Fibroblast of skin of right quadriceps (primary cell): ENCODE results near the gene SGPP1.
"Not testable (repeated sequence)": the region's sequence is repeated elsewhere in the genome, so short reads cannot be mapped to it uniquely, and the experiment has no call there.

Experiments
- DNase-seq: peaks from one replicate; pipeline ENCODE4 v3.0.0-alpha.2; 2013

Gene SGPP1, protein sequence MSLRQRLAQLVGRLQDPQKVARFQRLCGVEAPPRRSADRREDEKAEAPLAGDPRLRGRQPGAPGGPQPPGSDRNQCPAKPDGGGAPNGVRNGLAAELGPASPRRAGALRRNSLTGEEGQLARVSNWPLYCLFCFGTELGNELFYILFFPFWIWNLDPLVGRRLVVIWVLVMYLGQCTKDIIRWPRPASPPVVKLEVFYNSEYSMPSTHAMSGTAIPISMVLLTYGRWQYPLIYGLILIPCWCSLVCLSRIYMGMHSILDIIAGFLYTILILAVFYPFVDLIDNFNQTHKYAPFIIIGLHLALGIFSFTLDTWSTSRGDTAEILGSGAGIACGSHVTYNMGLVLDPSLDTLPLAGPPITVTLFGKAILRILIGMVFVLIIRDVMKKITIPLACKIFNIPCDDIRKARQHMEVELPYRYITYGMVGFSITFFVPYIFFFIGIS

DNA sequence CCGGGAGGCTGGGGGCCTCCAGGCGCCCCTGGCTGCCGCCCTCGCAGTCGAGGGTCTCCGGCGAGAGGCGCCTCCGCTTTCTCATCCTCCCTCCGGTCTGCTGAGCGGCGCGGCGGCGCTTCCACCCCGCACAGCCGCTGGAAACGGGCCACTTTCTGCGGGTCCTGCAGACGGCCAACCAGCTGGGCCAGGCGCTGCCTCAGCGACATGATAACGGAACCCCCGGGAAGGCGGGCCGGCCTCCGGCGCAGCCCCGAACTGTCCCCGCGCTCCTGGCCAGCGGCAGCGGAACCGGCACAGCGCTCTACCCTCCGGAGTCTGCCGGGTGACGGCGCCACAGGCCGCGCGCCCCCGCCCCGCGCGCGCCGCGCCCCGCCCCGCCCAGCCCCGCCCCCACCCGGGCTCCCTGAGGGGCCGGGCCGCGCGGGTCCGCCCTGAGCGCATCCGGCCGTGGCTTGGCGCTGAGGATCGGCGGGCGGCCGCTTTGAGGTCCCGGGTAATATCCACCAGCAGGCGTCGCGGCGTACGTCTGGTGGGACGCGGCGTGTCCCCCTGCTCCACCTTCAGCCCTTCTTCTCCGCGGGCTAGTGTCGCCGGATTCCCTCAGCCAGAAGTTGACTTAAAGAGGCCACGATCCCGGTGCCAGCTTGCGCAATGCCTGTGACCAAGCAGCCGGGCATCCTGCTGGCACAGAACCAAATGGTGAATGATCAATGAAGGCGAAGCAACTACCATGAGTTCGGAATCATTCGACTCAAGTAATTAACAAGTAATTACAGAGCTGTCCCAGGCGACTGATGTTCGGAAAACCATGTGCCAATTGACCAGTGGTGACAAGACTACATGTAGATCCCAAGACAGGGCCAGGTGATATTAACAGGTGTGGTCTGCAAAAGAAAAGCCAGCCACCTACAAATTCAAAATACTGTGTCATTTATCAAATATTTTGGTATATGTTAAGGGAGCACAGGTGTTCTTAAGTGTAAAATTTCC lies at the start of gene SGPP1:
TSS of gene SGPP1 (minus strand) at position 330 of the 993 bp plus-strand sequence. CDS start at position 209, 121 bp downstream.
- peak; percentile 71 for DNase-seq

DNA sequence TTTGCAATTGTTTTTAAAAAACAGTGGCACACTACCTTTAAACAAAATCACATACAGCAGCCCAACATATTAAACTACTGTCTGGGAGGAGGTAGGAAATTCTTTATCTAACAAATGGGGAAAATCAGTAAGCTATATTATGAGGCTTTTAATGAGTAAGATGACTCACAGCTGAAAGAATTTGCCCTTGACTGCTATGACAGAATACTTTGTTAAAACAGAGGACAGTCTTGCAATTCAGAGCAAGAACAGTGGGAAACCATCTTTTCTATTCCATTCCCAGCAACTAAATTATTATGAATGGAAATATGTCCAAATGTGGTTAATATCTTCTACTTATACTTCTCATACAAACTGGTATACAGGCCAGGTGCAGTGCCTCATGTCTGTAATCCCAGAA lies 49.2 kb upstream of the SGPP1 start:
- peak; percentile 66 for DNase-seq

DNA sequence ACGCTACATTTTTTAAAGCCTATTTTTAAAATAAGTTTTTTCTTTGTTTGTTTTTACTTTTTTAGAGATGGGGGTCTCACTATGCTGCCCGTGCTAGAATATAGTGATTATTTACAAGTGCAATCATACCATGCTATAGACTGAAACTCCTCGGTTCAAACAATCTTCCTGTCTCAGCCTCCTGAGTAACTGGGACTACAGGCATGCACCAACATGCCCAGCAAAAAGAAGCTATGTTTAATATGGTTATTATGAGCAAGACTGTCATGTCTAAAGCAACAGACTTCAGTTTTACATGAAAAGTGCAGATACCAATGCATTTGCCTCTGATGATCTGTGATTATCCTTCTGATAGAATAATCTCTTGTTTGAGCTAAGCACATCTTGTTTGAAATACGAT lies 45.6 kb upstream of the SGPP1 start:
- DNase-seq, result no peak

DNA sequence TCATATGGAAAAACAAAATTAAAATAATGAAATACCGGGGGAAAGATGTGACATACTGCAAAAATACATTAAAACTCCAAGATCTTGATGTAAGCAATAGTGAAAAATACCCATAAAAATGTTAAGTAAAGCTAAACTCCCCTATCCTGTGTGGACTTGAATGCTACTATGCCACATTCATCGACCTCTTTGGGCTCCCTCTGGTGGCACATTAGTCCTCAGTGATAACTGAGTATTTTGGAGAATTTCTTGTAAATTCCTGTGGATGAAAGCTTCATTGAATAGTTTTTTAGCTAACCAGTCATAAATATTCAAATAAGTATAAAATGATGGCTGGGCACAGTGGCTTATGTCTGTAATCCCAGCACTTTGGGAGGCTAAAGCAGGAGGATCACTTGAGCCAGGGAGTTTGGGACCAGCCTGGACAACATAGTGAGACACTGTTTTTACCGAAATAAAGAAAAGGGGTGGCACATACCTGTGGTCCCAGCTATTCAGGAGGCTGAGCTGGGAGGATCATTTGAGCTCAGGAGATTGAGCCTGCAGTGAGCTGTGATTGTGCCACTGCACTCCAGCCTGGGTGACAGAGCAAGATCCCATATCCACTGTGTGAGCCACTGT lies 42.4 kb upstream of the SGPP1 start:
- peak; percentile 42 for DNase-seq

DNA sequence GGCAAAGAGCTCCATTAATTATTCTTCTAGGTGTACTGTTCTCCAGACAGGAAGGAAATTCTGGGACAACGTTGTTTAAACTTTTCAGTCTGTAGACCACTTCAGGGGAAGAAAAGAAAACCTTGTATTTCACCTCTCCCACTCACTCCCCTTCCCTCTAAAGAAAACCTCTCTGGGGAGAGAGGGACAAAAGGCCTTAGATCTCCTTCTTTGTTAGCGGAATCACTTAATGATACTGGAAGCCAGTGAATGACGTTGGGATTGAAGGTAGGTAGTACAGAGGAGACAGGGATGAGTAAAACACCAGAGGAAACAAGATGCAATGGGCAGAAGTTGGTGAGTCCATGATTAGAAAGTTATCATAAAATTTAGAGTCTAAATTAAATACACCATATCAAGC lies 38.7 kb upstream of the SGPP1 start:
- no peak for DNase-seq

DNA sequence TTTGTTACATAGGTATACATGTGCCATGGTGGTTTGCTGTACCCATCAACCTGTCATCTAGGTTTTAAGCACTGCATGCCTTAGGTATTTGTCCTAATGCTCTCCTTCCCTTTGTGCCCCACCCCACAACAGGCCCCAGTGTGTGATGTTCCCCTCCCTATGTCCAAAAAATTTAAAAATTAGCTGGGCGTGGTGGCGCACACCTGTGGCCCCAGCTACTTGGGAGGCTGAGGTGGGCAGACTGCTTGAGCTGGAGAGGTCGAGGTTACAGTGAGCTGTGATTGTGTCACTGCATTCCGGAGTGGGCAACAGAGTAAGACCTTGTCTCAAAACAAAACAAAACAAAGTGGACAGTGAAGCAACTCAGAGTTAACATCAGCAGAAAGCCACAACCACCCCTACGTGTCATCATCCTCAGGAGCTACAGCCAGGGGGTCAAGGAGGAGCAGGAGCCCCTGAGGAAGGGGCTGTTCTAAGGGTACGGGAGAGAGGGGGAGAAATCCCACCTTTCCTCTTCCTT lies 36.8 kb upstream of the SGPP1 start:
- no peak for DNase-seq

DNA sequence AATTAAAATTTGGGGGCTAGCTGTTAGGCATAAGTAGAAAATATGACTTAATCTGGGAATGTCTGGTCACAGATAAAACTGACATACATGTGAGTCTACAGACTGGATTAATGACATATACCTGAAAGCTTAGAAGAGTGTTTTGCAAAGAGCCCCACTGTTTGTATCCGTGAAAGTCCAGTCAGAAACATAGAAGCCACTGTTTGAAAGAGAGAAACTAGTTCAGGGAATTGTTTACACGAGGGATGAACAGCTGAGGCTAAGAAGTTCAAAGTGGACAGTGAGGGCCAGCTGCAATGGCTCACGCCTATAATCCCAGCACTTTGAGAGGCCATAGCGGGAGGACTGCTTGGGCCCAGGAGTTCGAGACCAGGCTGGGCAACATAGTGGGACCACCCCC lies 36.2 kb upstream of the SGPP1 start:
- no peak for DNase-seq

DNA sequence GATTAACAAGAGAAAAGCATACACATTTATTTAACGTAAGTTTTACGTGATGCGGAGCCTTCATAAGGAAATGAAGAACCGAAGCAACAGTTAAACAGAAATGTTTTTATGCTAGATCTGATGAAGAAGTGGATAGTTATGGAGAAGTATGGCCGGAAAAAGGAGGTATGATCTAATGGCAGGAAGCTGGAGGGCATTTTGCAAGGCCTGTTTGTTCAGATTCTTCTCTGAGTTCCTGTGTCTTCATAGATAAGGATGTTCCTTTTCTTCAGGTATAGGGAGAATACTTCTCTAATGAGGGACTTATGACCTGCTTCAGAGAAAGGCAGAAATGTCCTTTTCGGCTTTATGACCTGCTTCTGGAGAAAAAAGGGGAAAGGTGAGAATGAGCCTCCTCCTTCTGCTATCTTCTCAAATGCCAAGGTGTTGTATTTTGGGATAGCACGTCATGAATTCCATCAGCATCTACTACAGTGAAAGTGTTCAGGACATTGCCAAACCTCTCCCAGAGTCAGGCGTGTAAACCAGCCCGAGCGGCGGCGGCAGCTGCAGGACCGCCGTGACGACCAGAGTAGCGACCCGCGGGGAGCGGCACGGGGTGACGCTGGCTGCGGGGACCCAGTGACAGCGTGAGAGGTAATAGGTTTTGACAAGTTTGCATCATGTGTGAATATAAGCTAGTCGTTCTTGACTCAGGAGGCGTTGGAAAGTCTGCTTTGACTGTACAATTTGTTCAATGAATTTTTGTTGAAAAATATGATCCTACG lies 33.7 kb upstream of the SGPP1 start:
- no peak for DNase-seq

DNA sequence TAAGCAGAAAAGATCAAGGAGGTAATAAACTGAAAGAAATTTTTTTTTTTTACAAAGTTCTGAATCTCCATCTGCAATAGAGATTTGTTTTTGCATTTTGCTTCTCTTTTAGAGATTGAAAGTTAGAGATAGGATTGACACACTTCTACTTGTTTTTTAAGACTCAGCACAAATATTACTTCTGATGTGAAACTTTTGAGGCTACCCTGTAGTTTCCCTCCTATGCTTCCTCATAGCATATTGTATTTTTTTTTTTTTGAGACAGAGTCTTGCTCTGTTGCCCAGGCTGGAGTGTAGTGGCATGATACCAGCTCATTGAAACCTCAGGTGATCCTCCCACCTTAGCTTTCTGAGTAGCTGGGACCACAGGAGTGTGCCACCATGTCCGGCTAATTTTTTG lies 32.1 kb upstream of the SGPP1 start:
- DNase-seq, result no peak

DNA sequence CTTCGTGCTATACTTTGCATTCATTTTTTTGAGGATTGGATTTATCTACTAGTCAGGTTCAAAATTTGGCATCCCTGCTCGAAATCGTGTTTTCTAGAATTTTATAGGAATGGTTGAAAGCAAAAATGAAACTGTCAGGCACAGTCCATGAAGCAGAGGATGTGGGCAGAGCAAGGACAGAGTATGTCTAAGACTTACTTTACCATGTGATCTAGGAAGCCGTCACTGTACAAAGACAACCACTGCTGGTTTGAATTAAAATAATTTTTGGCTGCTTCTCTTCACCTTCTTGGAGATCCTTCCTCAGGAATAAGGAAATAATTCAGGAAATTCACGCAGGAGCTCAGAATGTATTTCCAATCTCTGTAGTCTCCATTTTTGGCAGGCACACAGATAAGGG lies 31.6 kb upstream of the SGPP1 start:
- DNase-seq, result peak; percentile 4

DNA sequence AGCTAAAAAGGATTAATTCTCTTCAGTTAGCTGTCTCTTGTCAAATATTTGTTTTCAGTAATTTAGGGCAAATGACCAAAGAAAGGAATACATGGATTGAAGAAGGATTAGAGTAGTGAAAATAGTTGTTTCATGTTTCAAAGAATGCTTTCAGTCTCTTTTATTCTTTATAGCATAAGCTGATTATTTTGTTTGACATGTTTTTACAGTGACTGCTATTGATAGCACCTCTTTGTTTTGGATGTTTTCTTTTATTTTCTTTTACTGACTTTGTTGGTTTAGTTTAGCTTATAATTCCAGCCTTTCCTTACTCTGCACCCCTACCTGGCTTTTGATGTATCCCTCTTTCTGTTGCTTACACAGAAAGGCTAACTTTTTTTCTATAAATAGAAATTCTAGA lies 29.3 kb upstream of the SGPP1 start:
- no peak for DNase-seq

DNA sequence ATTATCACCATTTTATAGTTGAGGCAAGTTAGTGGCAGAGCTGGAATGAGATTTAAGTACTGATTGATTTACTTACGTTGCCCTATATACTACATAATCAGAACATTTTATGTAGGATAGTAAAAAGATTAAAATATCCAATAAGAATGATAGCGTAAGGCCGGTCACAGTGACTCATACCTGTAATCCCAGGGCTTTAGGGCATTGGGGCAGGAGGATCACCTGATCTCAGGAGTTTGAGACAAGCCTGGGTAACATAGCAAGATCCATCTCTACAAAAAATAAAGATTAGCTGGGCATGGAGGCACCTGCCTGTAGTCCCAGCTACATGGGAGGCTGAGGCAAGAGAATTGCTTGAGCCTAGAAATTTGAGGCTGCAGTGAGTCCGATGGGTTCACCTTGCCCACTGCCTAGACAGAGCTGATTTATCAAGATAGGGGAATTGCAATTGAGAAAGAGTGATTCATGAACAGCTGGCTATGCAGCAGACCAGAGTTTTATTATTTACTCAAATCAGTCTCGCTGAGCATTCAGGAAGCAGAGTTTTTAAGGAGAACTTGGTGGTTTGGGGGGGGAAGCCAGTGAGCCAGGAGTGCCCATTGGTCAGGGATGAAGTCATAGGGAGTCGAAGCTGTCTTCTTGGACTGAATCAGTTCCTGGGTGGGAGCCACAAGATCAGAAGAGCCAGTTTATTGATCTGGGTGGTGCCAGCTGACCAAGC lies 24.7 kb upstream of the SGPP1 start:
- peak; percentile 10 for DNase-seq

DNA sequence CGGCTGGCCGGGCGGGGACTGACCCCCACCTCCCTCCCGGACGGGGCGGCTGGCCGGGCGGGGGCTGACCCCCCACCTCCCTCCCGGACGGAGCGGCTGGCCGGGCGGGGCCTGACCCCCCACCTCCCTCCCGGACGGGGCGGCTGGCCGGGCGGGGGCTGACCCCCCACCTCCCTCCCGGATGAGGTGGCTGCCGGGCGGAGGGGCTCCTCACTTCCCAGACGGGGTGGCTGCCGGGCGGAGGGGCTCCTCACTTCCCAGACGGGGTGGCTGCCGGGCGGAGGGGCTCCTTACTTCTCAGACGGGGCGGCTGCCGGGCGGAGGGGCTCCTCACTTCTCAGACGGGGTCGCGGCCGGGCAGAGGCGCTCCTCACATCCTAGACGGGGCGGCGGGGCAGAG lies 23.2 kb upstream of the SGPP1 start:
- not testable (repeated sequence) for DNase-seq

DNA sequence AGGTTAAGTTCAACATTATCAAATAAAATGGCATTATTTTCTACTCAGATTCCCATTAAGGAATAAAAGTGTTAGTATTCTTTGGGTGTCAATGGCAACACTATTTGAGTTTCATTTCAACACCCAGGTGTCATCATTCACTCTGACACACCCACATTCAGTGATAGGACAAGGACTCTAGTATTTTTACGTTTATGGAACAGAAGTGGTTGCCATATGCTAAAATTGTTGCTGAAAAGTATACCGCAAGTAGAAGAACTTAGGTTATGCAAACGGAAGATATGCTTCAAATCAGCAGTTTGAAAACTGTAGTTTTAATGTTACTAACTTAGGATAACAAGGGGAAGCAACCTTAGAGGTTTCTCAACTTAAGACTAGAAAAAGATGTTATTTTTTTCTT lies 20.0 kb upstream of the SGPP1 start:
- no peak for DNase-seq

DNA sequence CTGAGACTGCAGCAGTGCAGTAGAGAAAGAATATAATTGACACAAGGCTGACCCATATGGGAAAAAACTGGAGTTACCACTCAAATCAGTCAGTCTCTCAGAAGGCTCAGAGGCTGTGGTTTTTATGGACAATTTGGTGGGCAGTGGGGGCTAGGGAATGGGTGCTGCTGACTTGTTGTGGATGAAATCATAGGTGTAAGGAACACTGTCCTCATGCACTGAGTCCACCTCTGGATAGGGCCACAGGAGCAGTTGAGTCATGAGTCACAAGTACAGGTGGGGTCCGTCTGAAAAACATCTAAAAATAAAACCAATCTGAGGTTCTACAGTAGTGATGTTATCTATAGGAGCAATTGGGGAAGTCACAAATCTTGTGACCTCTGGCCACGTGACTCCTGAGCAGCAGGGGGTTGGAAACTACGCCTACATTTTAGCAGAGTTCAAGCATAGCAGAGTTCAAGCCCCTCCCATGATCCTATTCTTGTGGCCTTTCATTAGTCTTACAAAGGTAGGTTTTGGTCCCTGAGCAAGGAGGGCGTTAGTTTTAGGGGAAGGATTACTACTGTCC lies 18.1 kb upstream of the SGPP1 start:
- DNase-seq, result no peak

DNA sequence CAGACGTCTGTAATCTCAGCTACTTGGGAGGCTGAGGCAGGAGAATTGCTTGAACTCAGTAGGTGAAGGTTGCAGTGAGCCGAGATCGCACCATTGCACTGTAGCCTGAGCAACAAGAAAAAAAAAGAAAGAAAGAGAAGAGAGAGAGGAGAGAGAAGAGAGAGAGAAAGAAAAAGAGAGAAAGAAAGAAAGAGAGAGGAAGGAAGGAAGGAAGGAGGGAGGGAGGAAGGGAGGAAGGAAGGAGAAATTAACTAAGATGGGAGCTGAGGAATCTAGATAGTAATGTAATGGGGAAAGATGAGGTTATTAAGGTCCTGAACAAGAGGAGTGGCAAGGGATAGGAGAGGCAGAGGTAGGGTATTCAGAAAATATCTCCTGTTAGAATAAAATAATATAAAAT lies 17.4 kb upstream of the SGPP1 start:
- no peak for DNase-seq

DNA sequence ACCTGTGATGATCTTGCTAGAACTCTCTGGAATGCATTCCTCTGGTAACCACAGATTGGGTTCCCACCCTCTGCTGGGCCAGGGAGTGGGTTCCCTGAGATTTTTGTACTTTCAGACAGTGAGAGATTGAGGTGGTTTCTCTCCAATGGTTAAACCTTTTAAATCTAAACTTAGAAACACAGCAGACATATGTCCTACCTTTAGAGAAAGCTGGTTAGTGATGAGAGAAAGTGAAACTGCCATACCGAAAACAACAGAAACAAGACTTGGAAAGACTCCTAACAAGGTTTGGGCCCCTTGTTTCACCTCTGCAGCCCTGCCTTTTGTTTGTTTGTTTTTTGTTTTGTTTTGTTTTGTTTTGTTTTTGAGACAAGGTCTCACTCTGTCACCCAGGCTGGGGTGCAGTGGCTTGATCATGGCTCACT lies 9.7 kb upstream of the SGPP1 start:
- no peak for DNase-seq

DNA sequence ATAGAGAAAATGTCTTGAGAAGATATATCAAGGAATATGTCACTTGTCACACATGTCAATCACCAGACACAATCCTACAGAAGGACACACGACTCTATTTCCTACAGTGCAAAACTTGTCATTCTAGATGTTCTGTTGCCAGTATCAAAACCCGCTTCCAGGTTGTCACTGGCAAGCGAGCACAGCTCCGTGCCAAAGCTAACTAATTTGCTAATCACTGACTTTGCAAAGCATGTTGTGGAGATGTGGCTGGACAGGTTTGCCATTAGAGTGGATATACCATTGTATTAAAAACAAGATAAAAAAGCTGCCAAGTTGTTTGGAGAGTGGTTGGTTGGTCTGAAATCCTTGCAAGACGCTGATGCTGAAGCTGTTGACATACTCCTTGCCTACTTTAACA lies 7.9 kb upstream of the SGPP1 start:
- DNase-seq, result no peak

DNA sequence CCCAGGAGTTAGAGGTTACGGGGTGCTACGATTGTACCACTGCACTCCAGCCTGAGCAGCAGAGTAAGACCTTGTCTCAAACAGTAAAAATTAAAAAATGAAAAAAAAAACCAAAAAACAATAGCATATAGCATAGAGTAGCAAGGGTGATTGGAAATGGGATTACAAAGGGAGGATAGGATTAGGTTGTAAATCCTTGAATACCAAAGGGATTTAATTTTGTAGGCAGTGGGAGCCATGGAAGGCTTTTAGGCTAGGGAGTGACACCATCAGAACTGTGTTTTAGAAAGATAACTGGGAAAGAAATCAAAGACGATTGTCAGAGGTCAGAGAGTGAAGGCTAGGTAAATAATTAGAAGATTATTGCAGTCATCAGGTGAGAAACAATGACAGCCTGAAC lies 2.8 kb upstream of the SGPP1 start:
- no peak for DNase-seq

DNA sequence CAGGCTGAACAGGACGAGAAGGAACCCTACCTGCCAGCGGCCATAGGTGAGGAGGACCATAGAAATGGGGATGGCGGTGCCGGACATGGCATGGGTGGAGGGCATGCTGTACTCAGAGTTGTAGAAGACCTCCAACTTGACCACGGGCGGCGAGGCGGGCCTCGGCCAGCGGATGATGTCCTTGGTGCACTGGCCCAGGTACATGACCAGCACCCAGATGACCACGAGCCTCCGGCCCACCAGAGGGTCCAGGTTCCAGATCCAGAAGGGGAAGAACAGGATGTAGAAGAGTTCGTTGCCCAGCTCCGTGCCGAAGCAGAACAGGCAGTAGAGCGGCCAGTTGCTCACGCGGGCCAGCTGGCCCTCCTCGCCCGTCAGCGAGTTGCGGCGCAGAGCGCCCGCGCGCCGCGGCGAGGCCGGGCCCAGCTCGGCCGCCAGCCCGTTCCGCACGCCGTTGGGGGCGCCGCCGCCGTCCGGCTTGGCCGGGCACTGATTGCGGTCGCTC lies 582 bp downstream of the SGPP1 start:
- DNase-seq, result peak; percentile 4

DNA sequence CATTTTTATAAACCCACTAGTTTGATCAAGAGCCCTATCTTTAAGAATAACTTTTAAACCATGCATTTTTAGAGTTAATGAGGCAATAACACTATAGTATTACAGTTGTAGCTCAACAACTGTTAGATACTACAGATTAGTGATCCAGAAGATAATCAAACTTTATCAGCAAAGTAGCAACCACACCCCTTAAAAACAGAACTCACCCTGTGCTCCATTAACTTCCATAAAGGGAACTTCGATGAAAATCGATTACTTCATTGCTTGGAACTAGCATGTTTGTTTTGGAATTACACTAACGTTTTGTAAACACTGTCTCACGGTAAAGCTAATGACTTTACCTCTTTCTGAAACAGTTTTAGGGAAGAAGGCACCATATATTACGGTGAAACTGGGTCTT lies 1.4 kb downstream of the SGPP1 start:
- DNase-seq, result no peak
